Measurements from ENCODE around the gene PSMD1. TPM values are rescaled to one million over a fixed set of nuclear protein-coding genes. Genes with fewer than 3 reads are reported as not detected.

Gene PSMD1
- total and polyA plus RNA-seq, 2 of the 8 experiments (the other 6 are each of a cell fraction or from before 2014, with no cell fraction given), result 179 to 272 TPM

GRCh38 chr2:231191896-231192872 lies 135.5 kb downstream of the PSMD1 start:
- peaks cover 2 to 3% of the 10 kb centered on the region in 2 experiments; a peak in 1 of 4 replicates for H3K9me3 ChIP-seq (ENCODE audit: insufficient read depth in 2 of 2, low read depth in 1 of 2, low read length in 1 of 2)
- no peak overlapping the region for H3K4me3 ChIP-seq (ENCODE audit: extremely low read depth in 1 of 4, insufficient read depth in 2 of 4, low read depth in 3 of 4, low read length in 4 of 4)
- ChIA-PET POLR2A (ENCODE audit: partially characterized antibody) (interaction anchor here (0.6 to 2.3 kb wide), 9 partner anchors 10 to 272 kb away, joined by 3 to 6 read pairs (median 4); partner anchors contain the start of gene NCL), CTCF (ENCODE audit: partially characterized antibody) (interaction anchor here (0.5 to 2.8 kb wide), 37 partner anchors 9 to 345 kb away, joined by 3 to 12 read pairs (median 5); partner anchors contain the start of gene HTR2B)
- H3K4me1 ChIP-seq (replicated peaks in 1 of 4; ENCODE audit: control insufficient read depth in 3 of 4, insufficient read depth in 4 of 4, low read length in 3 of 4), result peaks cover 0 to 16% (median 10%) of the 10 kb centered on the region in 4 experiments; a peak in 6 of 7 replicates
- FAIRE-seq (peak; percentile 87), DNase-seq (ENCODE audit: low read depth in 1 of 2, low spot score in 2 of 2) (peak; percentile 64 to 79)
- H3K23me2 ChIP-seq (ENCODE audit: low read depth, low read length), result no peaks in the 10 kb centered on the region
- H3K36me3 ChIP-seq (ENCODE audit: control insufficient read depth in 2 of 4, insufficient read depth in 4 of 4, low read length in 3 of 4), result no peaks in the 10 kb centered on the region
- H3K27ac ChIP-seq (ENCODE audit: low read depth, low read length), result no peak overlapping the region
- H2BK120ac ChIP-seq (replicated peaks; ENCODE audit: low read depth, low read length), result no peak overlapping the region
- no peaks in the 10 kb centered on the region for H3K79me2 ChIP-seq (ENCODE audit: control insufficient read depth in 1 of 2, insufficient read depth in 2 of 2, low read length in 2 of 2)
- no peak overlapping the region for H3K56ac ChIP-seq (replicated peaks; ENCODE audit: insufficient read length, low read depth, low read length)
- H3K4ac ChIP-seq (replicated peaks; ENCODE audit: insufficient read length, low read depth, low read length), result peak overlapping the region; percentile 12
- 68% methylated on average over 19 of the region's 19 CpGs; no CpG with 5 or more reads in 1 of the 2 experiments for WGBS, 2 experiments (ENCODE audit: extremely low coverage in 1 of 2, insufficient coverage in 1 of 2, insufficient read length in 1 of 2, insufficient replicate concordance in 2 of 2, low coverage in 1 of 2, low lambda C conversion rate in 2 of 2, missing lambda C conversion rate in 1 of 2)
- no peaks in the 10 kb centered on the region for H3K27me3 ChIP-seq (replicated peaks in 1 of 4; ENCODE audit: control insufficient read depth in 3 of 4, extremely low read depth in 1 of 4, insufficient read depth in 3 of 4, low read length in 3 of 4)
- peak overlapping the region; percentile 26 for H4K91ac ChIP-seq (replicated peaks; ENCODE audit: insufficient read length, low read length)
- peak overlapping the region; percentile 23; the same call in 1 of the 2 replicates for H2BK15ac ChIP-seq (ENCODE audit: low read length)
- no peak overlapping the region for H3K14ac ChIP-seq (ENCODE audit: insufficient read length)
- H3K79me1 ChIP-seq (ENCODE audit: low read depth, low read length), result no peaks in the 10 kb centered on the region
- no peak overlapping the region for H3K9ac ChIP-seq (replicated peaks in 1 of 4; ENCODE audit: extremely low read depth in 1 of 4, low read depth in 3 of 4, low read length in 3 of 4)
- H3K4me2 ChIP-seq (ENCODE audit: insufficient read depth in 1 of 2, low read depth in 2 of 2, low read length in 2 of 2), result no peak overlapping the region
- no peak overlapping the region for H4K5ac ChIP-seq (ENCODE audit: insufficient read length, low read depth, low read length)
- 0 out of 2 replicates have a peak overlapping the region, but pooled peaks have one; percentile 69 for H2BK12ac ChIP-seq (ENCODE audit: low read depth, low read length)
- peak overlapping the region; percentile 79; the same call in 1 of the 2 replicates for H2BK5ac ChIP-seq (ENCODE audit: low read depth, low read length)
- H3K23ac ChIP-seq (ENCODE audit: insufficient read length), result no peak overlapping the region
- no peak overlapping the region for H2AK5ac ChIP-seq (ENCODE audit: low read depth, low read length)
- H2AFZ ChIP-seq (ENCODE audit: low read length), result peak overlapping the region; percentile 96
- no peaks in the 10 kb centered on the region for H4K20me1 ChIP-seq (replicated peaks in 1 of 2; ENCODE audit: control insufficient read depth in 1 of 2, insufficient read depth in 2 of 2, low read length in 2 of 2)
- H3K18ac ChIP-seq (ENCODE audit: extremely low read depth, low read length), result 0 out of 2 replicates have a peak overlapping the region, but pooled peaks have one; percentile 17
- no peak overlapping the region; the same call in 1 of the 2 replicates for H2BK20ac ChIP-seq (ENCODE audit: low read length)
- no peak overlapping the region for H4K8ac ChIP-seq (ENCODE audit: extremely low read depth, insufficient read depth, low read length)
- TF ChIP-seq RAD21 (IDR thresholded peaks at IDR 0.05 in 1 of 2, conservative IDR thresholded peaks at IDR 0.05 in 1 of 2; ENCODE audit: low read depth in 2 of 2, low read length in 2 of 2) (peak; percentile 72 to 80), MAX (IDR thresholded peaks at IDR 0.05) (peak; percentile 26; the same call in 1 of the 2 replicates), CTCF (IDR thresholded peaks at IDR 0.05; ENCODE audit: control extremely low read depth in 1 of 3, insufficient read depth in 1 of 3, low read depth in 1 of 3, low read length in 3 of 3) (peak; percentile 75 to 85 (median 81)), RNF2 (IDR thresholded peaks at IDR 0.05; ENCODE audit: borderline replicate concordance, low read depth, low read length, missing control alignments, poor library complexity, severe bottlenecking) (no peak), POLR2AphosphoS5 (IDR thresholded peaks at IDR 0.05; ENCODE audit: low read depth, low read length) (no peak)
